ENCODE data around the gene STAT1. TPM values are rescaled to one million over a fixed set of nuclear protein-coding genes. Genes with fewer than 3 reads are reported as not detected.

The STAT1 gene
- total RNA-seq, 1 experiment from 2014 or later: 46.7 TPM

- Histone ChIP-seq H3K9me2 (replicated peaks; ENCODE audit: insufficient read depth, low read length) (no peaks in the 10 kb centered on the region), H3K36me3 (ENCODE audit: insufficient read depth, low read length) (peaks cover 51% of the 10 kb centered on the region; the same call in 1 of the 2 replicates), H3K27ac (ENCODE audit: low read length) (no peak overlapping the region), H3K4me3 (ENCODE audit: low read length) (no peak overlapping the region), H3K27me3 (ENCODE audit: low read length) (no peaks in the 10 kb centered on the region), H3K9me3 (ENCODE audit: low read length) (no peaks in the 10 kb centered on the region), H3K4me1 (ENCODE audit: low read length) (no peaks in the 10 kb centered on the region), H3K9ac (ENCODE audit: low read length) (no peak overlapping the region), H4K20me1 (ENCODE audit: insufficient read depth, low read depth, low read length) (no peaks in the 10 kb centered on the region), H2AFZ (ENCODE audit: low read length) (no peak overlapping the region), H3K79me2 (ENCODE audit: low read length) (no peaks in the 10 kb centered on the region), H3K4me2 (ENCODE audit: low read depth, low read length, poor library complexity, severe bottlenecking) (no peak overlapping the region)
- no peak for DNase-seq
Observed at GRCh38 chr2:190979906-190980629, 33.9 kb downstream of the STAT1 start.

- H4K20me1 ChIP-seq (ENCODE audit: insufficient read depth, low read depth, low read length): no peaks in the 10 kb centered on the region
- H3K9me2 ChIP-seq (replicated peaks; ENCODE audit: insufficient read depth, low read length): no peaks in the 10 kb centered on the region
- no peak for DNase-seq
- peaks cover 57% of the 10 kb centered on the region; the same call in 1 of the 2 replicates for H3K36me3 ChIP-seq (ENCODE audit: insufficient read depth, low read length)
- H3K9ac ChIP-seq (ENCODE audit: low read length): no peak overlapping the region
- H3K4me2 ChIP-seq (ENCODE audit: low read depth, low read length, poor library complexity, severe bottlenecking): no peak overlapping the region
- H3K4me1 ChIP-seq (ENCODE audit: low read length): no peaks in the 10 kb centered on the region
- H3K9me3 ChIP-seq (ENCODE audit: low read length): no peaks in the 10 kb centered on the region
- H2AFZ ChIP-seq (ENCODE audit: low read length): no peak overlapping the region
- no peak overlapping the region for H3K4me3 ChIP-seq (ENCODE audit: low read length)
- no peaks in the 10 kb centered on the region for H3K79me2 ChIP-seq (ENCODE audit: low read length)
- H3K27ac ChIP-seq (ENCODE audit: low read length): no peak overlapping the region
- H3K27me3 ChIP-seq (ENCODE audit: low read length): no peaks in the 10 kb centered on the region
Observed at GRCh38 chr2:190978389-190979053, 35.5 kb downstream of the STAT1 start.

- H3K9me2 ChIP-seq (replicated peaks; ENCODE audit: insufficient read depth, low read length): no peaks in the 10 kb centered on the region
- no peaks in the 10 kb centered on the region for H3K27me3 ChIP-seq (ENCODE audit: low read length)
- no peak overlapping the region for H2AFZ ChIP-seq (ENCODE audit: low read length)
- no peak overlapping the region for H3K4me3 ChIP-seq (ENCODE audit: low read length)
- DNase-seq: no peak
- no peaks in the 10 kb centered on the region for H3K79me2 ChIP-seq (ENCODE audit: low read length)
- no peak overlapping the region for H3K4me2 ChIP-seq (ENCODE audit: low read depth, low read length, poor library complexity, severe bottlenecking)
- H3K9me3 ChIP-seq (ENCODE audit: low read length): no peaks in the 10 kb centered on the region
- no peaks in the 10 kb centered on the region for H4K20me1 ChIP-seq (ENCODE audit: insufficient read depth, low read depth, low read length)
- H3K9ac ChIP-seq (ENCODE audit: low read length): no peak overlapping the region
- no peak overlapping the region for H3K27ac ChIP-seq (ENCODE audit: low read length)
- no peaks in the 10 kb centered on the region for H3K4me1 ChIP-seq (ENCODE audit: low read length)
- H3K36me3 ChIP-seq (ENCODE audit: insufficient read depth, low read length): peaks cover 60% of the 10 kb centered on the region; the same call in 1 of the 2 replicates
Observed at GRCh38 chr2:190977505-190977904, 36.5 kb downstream of the STAT1 start.

- H3K4me2 ChIP-seq (ENCODE audit: low read depth, low read length, poor library complexity, severe bottlenecking): no peak overlapping the region
- no peak overlapping the region for H2AFZ ChIP-seq (ENCODE audit: low read length)
- no peaks in the 10 kb centered on the region for H3K27me3 ChIP-seq (ENCODE audit: low read length)
- no peaks in the 10 kb centered on the region for H3K9me2 ChIP-seq (replicated peaks; ENCODE audit: insufficient read depth, low read length)
- no peaks in the 10 kb centered on the region for H3K79me2 ChIP-seq (ENCODE audit: low read length)
- H4K20me1 ChIP-seq (ENCODE audit: insufficient read depth, low read depth, low read length): no peaks in the 10 kb centered on the region
- no peak overlapping the region for H3K4me3 ChIP-seq (ENCODE audit: low read length)
- no peak overlapping the region for H3K27ac ChIP-seq (ENCODE audit: low read length)
- no peaks in the 10 kb centered on the region for H3K9me3 ChIP-seq (ENCODE audit: low read length)
- H3K36me3 ChIP-seq (ENCODE audit: insufficient read depth, low read length): peaks cover 54% of the 10 kb centered on the region; the same call in 1 of the 2 replicates
- no peaks in the 10 kb centered on the region for H3K4me1 ChIP-seq (ENCODE audit: low read length)
- H3K9ac ChIP-seq (ENCODE audit: low read length): no peak overlapping the region
- DNase-seq: no peak
Observed at GRCh38 chr2:190976521-190976920, 37.5 kb downstream of the STAT1 start.

- H3K36me3 ChIP-seq (ENCODE audit: insufficient read depth, low read length): peaks cover 55% of the 10 kb centered on the region
- no peaks in the 10 kb centered on the region for H3K9me2 ChIP-seq (replicated peaks; ENCODE audit: insufficient read depth, low read length)
- no peaks in the 10 kb centered on the region for H3K27me3 ChIP-seq (ENCODE audit: low read length)
- H3K79me2 ChIP-seq (ENCODE audit: low read length): no peaks in the 10 kb centered on the region
- H3K9me3 ChIP-seq (ENCODE audit: low read length): no peaks in the 10 kb centered on the region
- no peak for DNase-seq
- H3K4me3 ChIP-seq (ENCODE audit: low read length): no peak overlapping the region
- no peaks in the 10 kb centered on the region for H3K4me1 ChIP-seq (ENCODE audit: low read length)
- no peak overlapping the region for H3K27ac ChIP-seq (ENCODE audit: low read length)
- H4K20me1 ChIP-seq (ENCODE audit: insufficient read depth, low read depth, low read length): no peaks in the 10 kb centered on the region
- H3K9ac ChIP-seq (ENCODE audit: low read length): no peak overlapping the region
- no peak overlapping the region for H3K4me2 ChIP-seq (ENCODE audit: low read depth, low read length, poor library complexity, severe bottlenecking)
- H2AFZ ChIP-seq (ENCODE audit: low read length): no peak overlapping the region
Observed at GRCh38 chr2:190974629-190975361, 39.2 kb downstream of the STAT1 start.

- H3K9me2 ChIP-seq (replicated peaks; ENCODE audit: insufficient read depth, low read length): no peaks in the 10 kb centered on the region
- H3K36me3 ChIP-seq (ENCODE audit: insufficient read depth, low read length): peaks cover 56% of the 10 kb centered on the region
- no peak overlapping the region for H2AFZ ChIP-seq (ENCODE audit: low read length)
- no peak overlapping the region for H3K9ac ChIP-seq (ENCODE audit: low read length)
- H3K27ac ChIP-seq (ENCODE audit: low read length): no peak overlapping the region
- H3K4me2 ChIP-seq (ENCODE audit: low read depth, low read length, poor library complexity, severe bottlenecking): no peak overlapping the region
- H4K20me1 ChIP-seq (ENCODE audit: insufficient read depth, low read depth, low read length): no peaks in the 10 kb centered on the region
- DNase-seq: no peak
- H3K4me1 ChIP-seq (ENCODE audit: low read length): no peaks in the 10 kb centered on the region
- H3K4me3 ChIP-seq (ENCODE audit: low read length): no peak overlapping the region
- no peaks in the 10 kb centered on the region for H3K79me2 ChIP-seq (ENCODE audit: low read length)
- no peaks in the 10 kb centered on the region for H3K27me3 ChIP-seq (ENCODE audit: low read length)
- H3K9me3 ChIP-seq (ENCODE audit: low read length): no peaks in the 10 kb centered on the region
Observed at GRCh38 chr2:190973726-190974628, 40.0 kb downstream of the STAT1 start.

- no peaks in the 10 kb centered on the region for H3K79me2 ChIP-seq (ENCODE audit: low read length)
- H3K4me1 ChIP-seq (ENCODE audit: low read length): no peaks in the 10 kb centered on the region
- H2AFZ ChIP-seq (ENCODE audit: low read length): no peak overlapping the region
- no peaks in the 10 kb centered on the region for H3K9me2 ChIP-seq (replicated peaks; ENCODE audit: insufficient read depth, low read length)
- no peak overlapping the region for H3K4me2 ChIP-seq (ENCODE audit: low read depth, low read length, poor library complexity, severe bottlenecking)
- H3K36me3 ChIP-seq (ENCODE audit: insufficient read depth, low read length): peaks cover 55% of the 10 kb centered on the region
- no peaks in the 10 kb centered on the region for H3K9me3 ChIP-seq (ENCODE audit: low read length)
- no peak overlapping the region for H3K4me3 ChIP-seq (ENCODE audit: low read length)
- H4K20me1 ChIP-seq (ENCODE audit: insufficient read depth, low read depth, low read length): no peaks in the 10 kb centered on the region
- H3K9ac ChIP-seq (ENCODE audit: low read length): no peak overlapping the region
- H3K27me3 ChIP-seq (ENCODE audit: low read length): no peaks in the 10 kb centered on the region
- DNase-seq: no peak
- H3K27ac ChIP-seq (ENCODE audit: low read length): no peak overlapping the region
Observed at GRCh38 chr2:190973262-190973661, 40.7 kb downstream of the STAT1 start.
